ENCODE results near the gene SASH1. TPM values are rescaled to one million over a fixed set of nuclear protein-coding genes. Genes with fewer than 3 reads are reported as not detected.

SASH1 gene
- total RNA-seq, 1 donor: 71.7 TPM

GRCh38 chr6:148538261-148539190 lies 195.9 kb downstream of the SASH1 start:
- peak overlapping the region; percentile 66 for H2AFZ ChIP-seq (ENCODE audit: low read length)
- no peak for TF ChIP-seq CTCF (IDR thresholded peaks at IDR 0.05; ENCODE audit: extremely low read depth, low read depth, low read length)

GRCh38 chr6:148543540-148543939 lies 200.9 kb downstream of the SASH1 start:
- no peak overlapping the region for H3K4me2 ChIP-seq (ENCODE audit: insufficient read depth, low read length)
- no peak for TF ChIP-seq CTCF (IDR thresholded peaks at IDR 0.05; ENCODE audit: extremely low read depth, low read depth, low read length)
- H2AFZ ChIP-seq (ENCODE audit: low read length): no peak overlapping the region
- H3K36me3 ChIP-seq (ENCODE audit: insufficient read depth, low read length): peaks cover 90% of the 10 kb centered on the region
- H3K27me3 ChIP-seq (ENCODE audit: insufficient read depth, low read length): no peaks in the 10 kb centered on the region
- H3K27ac ChIP-seq (ENCODE audit: low read depth, low read length): no peak overlapping the region
- peak; percentile 43 for DNase-seq (ENCODE audit: insufficient read length, low spot score, missing footprints)
- H3K9me3 ChIP-seq (ENCODE audit: low read depth, low read length): no peaks in the 10 kb centered on the region
- H3K79me2 ChIP-seq (ENCODE audit: insufficient read depth, low read length): no peaks in the 10 kb centered on the region
- no peaks in the 10 kb centered on the region for H4K20me1 ChIP-seq (ENCODE audit: insufficient read depth, low read length)
- peaks cover 8% of the 10 kb centered on the region for H3K4me1 ChIP-seq (ENCODE audit: insufficient read depth, low read length)
- no peak overlapping the region for H3K4me3 ChIP-seq (ENCODE audit: insufficient read depth, low read length)

More at GRCh38 chr6:148538261-148539190, 195.9 kb downstream of the SASH1 start:
- H3K79me2 ChIP-seq (ENCODE audit: insufficient read depth, low read length): no peaks in the 10 kb centered on the region
- H4K20me1 ChIP-seq (ENCODE audit: insufficient read depth, low read length): no peaks in the 10 kb centered on the region
- H3K27me3 ChIP-seq (ENCODE audit: insufficient read depth, low read length): no peaks in the 10 kb centered on the region
- no peaks in the 10 kb centered on the region for H3K9me3 ChIP-seq (ENCODE audit: low read depth, low read length)
- peaks cover 45% of the 10 kb centered on the region for H3K4me1 ChIP-seq (ENCODE audit: insufficient read depth, low read length)
- no peak for DNase-seq (ENCODE audit: insufficient read length, low spot score, missing footprints)
- peak overlapping the region; percentile 82 for H3K4me2 ChIP-seq (ENCODE audit: insufficient read depth, low read length)
- peak overlapping the region; percentile 89 for H3K27ac ChIP-seq (ENCODE audit: low read depth, low read length)
- H3K36me3 ChIP-seq (ENCODE audit: insufficient read depth, low read length): peaks cover 75% of the 10 kb centered on the region
- H3K4me3 ChIP-seq (ENCODE audit: insufficient read depth, low read length): peak overlapping the region; percentile 22

- no peaks in the 10 kb centered on the region for H3K27me3 ChIP-seq (ENCODE audit: insufficient read depth, low read length)
- H3K4me2 ChIP-seq (ENCODE audit: insufficient read depth, low read length): no peak overlapping the region
- no peak overlapping the region for H3K4me3 ChIP-seq (ENCODE audit: insufficient read depth, low read length)
- H3K27ac ChIP-seq (ENCODE audit: low read depth, low read length): no peak overlapping the region
- no peaks in the 10 kb centered on the region for H3K9me3 ChIP-seq (ENCODE audit: low read depth, low read length)
- no peaks in the 10 kb centered on the region for H4K20me1 ChIP-seq (ENCODE audit: insufficient read depth, low read length)
- TF ChIP-seq CTCF (IDR thresholded peaks at IDR 0.05; ENCODE audit: extremely low read depth, low read depth, low read length): no peak
- H3K4me1 ChIP-seq (ENCODE audit: insufficient read depth, low read length): no peaks in the 10 kb centered on the region
- H3K79me2 ChIP-seq (ENCODE audit: insufficient read depth, low read length): no peaks in the 10 kb centered on the region
- H3K36me3 ChIP-seq (ENCODE audit: insufficient read depth, low read length): peaks cover 96% of the 10 kb centered on the region
- DNase-seq (ENCODE audit: insufficient read length, low spot score, missing footprints): no peak
- no peak overlapping the region for H2AFZ ChIP-seq (ENCODE audit: low read length)
Observed at GRCh38 chr6:148544421-148544820, 201.8 kb downstream of the SASH1 start.

GRCh38 chr6:148545901-148546300 lies 203.3 kb downstream of the SASH1 start:
- Histone ChIP-seq H3K4me3 (ENCODE audit: insufficient read depth, low read length) (no peak overlapping the region), H4K20me1 (ENCODE audit: insufficient read depth, low read length) (no peaks in the 10 kb centered on the region), H2AFZ (ENCODE audit: low read length) (no peak overlapping the region), H3K79me2 (ENCODE audit: insufficient read depth, low read length) (no peaks in the 10 kb centered on the region), H3K27me3 (ENCODE audit: insufficient read depth, low read length) (no peaks in the 10 kb centered on the region), H3K4me1 (ENCODE audit: insufficient read depth, low read length) (peaks cover 8% of the 10 kb centered on the region), H3K9me3 (ENCODE audit: low read depth, low read length) (no peaks in the 10 kb centered on the region), H3K27ac (ENCODE audit: low read depth, low read length) (no peak overlapping the region), H3K36me3 (ENCODE audit: insufficient read depth, low read length) (peaks cover 84% of the 10 kb centered on the region), H3K4me2 (ENCODE audit: insufficient read depth, low read length) (no peak overlapping the region)
- DNase-seq (ENCODE audit: insufficient read length, low spot score, missing footprints): no peak
- no peak for TF ChIP-seq CTCF (IDR thresholded peaks at IDR 0.05; ENCODE audit: extremely low read depth, low read depth, low read length)

Data from osteoblast (primary cell).